D721Med (cell line): ENCODE results near the gene SLCO1B1.
"Not testable (repeated sequence)": the region's sequence is repeated elsewhere in the genome, so short reads cannot be mapped to it uniquely, and the experiment has no call there.

Experiments
- DNase-seq: peaks from one replicate; pipeline ENCODE4 v3.0.0; 2011; ENCODE audit warnings: low spot score; ENCODE audit not compliant: insufficient read length
- FAIRE-seq: peaks from 2 replicates; lab custom pipeline; 2011; peaks lifted over from hg19 to GRCh38; lab: Jason Lieb, UNC
- CTCF ChIP-seq: IDR thresholded peaks from 2 replicates; pipeline ENCODE4 v1.5.1; 2012; ENCODE audit warnings: mild to moderate bottlenecking, control low read depth; ENCODE audit not compliant: insufficient read depth; ENCODE audit errors: missing control alignments

The SLCO1B1 gene

GRCh38 chr12:21169878-21170472, 39.0 kb downstream of the SLCO1B1 start:
- FAIRE-seq = peak; percentile 6

DNA sequence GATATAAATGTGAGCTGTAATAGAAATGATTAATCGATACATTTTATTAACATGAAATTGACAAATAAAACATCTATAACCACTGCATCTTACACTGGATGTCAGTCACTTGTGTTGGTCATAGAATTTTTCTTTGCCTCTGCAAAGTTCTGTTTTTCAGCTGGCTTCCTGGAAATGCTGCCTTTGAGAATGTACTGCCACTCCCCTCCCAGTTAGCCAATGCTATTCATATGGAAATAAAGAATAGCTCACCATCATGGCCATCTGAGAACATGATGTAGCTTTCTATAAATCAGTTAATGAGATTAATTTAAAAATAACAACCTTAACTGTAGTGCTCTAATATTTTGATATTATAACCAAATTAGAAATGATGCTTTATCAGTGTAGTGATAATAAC, 41.1 kb downstream of the SLCO1B1 start:
- no peak for TF ChIP-seq CTCF
- no peak for FAIRE-seq
- DNase-seq = no peak

More at GRCh38 chr12:21169878-21170472, 39.0 kb downstream of the SLCO1B1 start:
- no peak for DNase-seq
- peak; percentile 76 for TF ChIP-seq CTCF

DNA sequence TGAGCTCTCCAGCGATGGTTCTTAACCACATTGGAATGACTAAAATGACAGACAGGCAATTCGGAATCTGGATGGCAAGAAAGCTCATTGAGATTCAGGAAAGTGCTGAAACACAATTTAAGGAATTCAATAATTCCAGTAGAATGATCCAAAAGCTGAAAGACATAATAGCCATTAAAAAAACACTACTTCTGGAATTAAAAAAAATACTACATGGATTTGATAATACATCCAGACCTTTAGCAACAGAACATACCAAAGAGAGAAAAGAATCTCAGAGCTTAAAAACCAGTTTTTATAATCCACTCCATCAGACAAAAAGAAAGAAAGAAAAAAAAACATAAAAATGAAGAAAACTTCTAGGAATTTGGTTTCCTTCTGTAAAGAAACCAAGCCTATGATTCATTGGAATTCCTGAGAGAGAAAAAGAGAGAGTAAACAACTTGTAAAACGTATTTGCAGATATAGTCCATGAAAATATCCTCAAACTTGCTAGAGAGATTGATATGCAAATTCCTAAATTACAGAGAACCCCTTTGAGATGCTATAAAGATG, 52.8 kb downstream of the SLCO1B1 start:
- TF ChIP-seq CTCF = no peak
- no peak for FAIRE-seq
- no peak for DNase-seq

- TF ChIP-seq CTCF = no peak
- no peak for FAIRE-seq
- DNase-seq = no peak
Observed at GRCh38 chr12:21190016-21190415, 59.0 kb downstream of the SLCO1B1 start.

DNA sequence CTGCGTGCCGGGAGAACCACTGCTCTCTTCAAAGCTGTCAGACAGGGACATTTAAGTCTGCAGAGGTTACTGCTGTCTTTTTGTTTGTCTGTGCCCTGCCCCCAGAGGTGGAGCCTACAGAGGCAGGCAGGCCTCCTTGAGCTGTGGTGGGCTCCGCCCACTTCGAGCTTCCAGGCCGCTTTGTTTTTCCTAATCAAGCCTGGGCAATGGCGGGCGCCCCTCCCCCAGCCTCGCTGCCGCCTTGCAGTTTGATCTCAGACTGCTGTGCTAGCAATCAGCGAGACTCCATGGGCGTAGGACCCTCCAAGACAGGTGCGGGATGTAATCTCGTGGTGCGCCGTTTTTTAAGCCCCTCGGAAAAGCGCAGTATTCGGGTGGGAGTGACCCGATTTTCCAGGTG, 83.4 kb downstream of the SLCO1B1 start:
- FAIRE-seq, DNase-seq: not testable (repeated sequence)

DNA sequence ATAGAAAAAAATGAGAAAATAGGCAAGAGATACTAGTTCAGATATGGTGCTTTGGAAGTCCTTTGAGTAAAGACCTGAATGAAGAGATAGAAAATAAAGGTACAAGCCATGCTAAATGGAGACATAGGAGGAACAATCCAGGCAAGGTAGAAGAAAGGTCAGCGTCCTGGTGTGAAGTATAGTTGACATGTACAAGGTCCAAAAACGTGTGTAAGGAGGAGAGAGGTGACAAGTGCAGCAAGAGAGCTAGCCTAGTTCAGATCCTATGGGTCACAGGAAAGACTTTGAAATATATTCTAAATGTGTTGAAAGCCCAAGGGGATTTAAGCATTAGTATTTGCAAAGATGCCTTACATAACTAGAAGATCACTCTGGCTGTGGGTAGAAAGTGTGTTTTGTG, 88.2 kb downstream of the SLCO1B1 start:
- DNase-seq = no peak
- FAIRE-seq = no peak
- TF ChIP-seq CTCF = no peak

DNA sequence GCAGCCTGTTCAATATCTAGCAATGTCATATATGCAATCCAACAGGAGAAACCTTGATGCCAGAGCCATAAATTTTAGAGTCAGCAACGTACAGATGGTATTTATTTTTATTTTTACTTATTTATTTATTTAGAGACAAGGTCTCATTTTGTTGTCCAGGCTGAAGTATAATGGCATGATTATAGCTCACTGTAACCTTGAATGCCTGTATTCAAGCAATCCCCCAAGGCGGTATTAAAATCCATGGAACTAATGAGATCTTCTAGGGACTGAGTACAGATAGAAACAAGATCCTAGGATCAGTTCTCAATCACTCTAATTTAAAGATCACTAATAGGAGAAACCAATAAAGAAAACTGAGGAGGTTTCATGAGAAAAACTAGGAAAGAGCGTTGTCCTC, 89.3 kb downstream of the SLCO1B1 start:
- TF ChIP-seq CTCF = no peak
- DNase-seq = no peak
- FAIRE-seq = no peak

- no peak for DNase-seq
- FAIRE-seq = no peak
- no peak for TF ChIP-seq CTCF
Observed at GRCh38 chr12:21221072-21221471, 90.1 kb downstream of the SLCO1B1 start.
